GM12878 (cell line): ENCODE results near the gene LDLRAD3. TPM values are rescaled to one million over a fixed set of nuclear protein-coding genes. Genes with fewer than 3 reads are reported as not detected.

Source experiments
- ATAC-seq: fragments of 200-7000 bp; cut with Tn5 transposase; 3 replicates; pipeline ENCODE4 v1.9.1; 2020; ENCODE audit warnings: mild to moderate bottlenecking, moderate library complexity
- Bru-seq: library from RNA; stranded (reverse); fragments of 400-500 nt; gene quantifications from one replicate; lab custom pipeline; 2021; lab: Mats Ljungman, UMichigan
- BruChase-seq, 2 experiments: library from RNA; stranded (reverse); fragments of 400-500 nt; gene quantifications; one replicate each; lab custom pipeline; 2021; lab: Mats Ljungman, UMichigan
- BruUV-seq: library from RNA; stranded (reverse); fragments of 400-500 nt; replicated peaks from 2 replicates; lab custom pipeline; 2021; lab: Mats Ljungman, UMichigan
- CTCF ChIA-PET: fragments of 300-600 bp; sonication (Branson Sonifier 250); formaldehyde crosslinking; extraction: SDS; loops from one replicate; lab custom pipeline; 2021; ENCODE audit warnings: inconsistent platforms; lab: Yijun Ruan, JAX
- POLR2A ChIA-PET: fragments of 350-600 bp; formaldehyde crosslinking; extraction: SDS; loops from one replicate; lab custom pipeline; 2021; ENCODE audit warnings: inconsistent platforms; lab: Charles Lee
- RAD21 ChIA-PET: fragments of 300-600 bp; sonication (Branson Sonifier 250); formaldehyde crosslinking; loops from one replicate; lab custom pipeline; 2023; ENCODE audit warnings: antibody characterized with exemption; ENCODE audit not compliant: unreplicated experiment; lab: Charles Lee
- SMC1A ChIA-PET: fragments of 300-600 bp; sonication (Branson Sonifier 250); formaldehyde crosslinking; loops from one replicate; lab custom pipeline; 2023; ENCODE audit not compliant: unreplicated experiment, uncharacterized antibody; lab: Charles Lee
- DNase-seq: peaks from one replicate; pipeline ENCODE4 v3.0.0-alpha.2; 2011; ENCODE audit warnings: low read depth, low spot score
- FAIRE-seq: peaks from 3 replicates; lab custom pipeline; 2011; peaks lifted over from hg19 to GRCh38; lab: Jason Lieb, UNC
- H2AFZ ChIP-seq: 2 replicates; pipeline ENCODE4 v1.6.0; 2011; ENCODE audit warnings: low read depth, low read length, control low read depth; ENCODE audit not compliant: control insufficient read depth
- H3K27ac ChIP-seq: 2 replicates; pipeline ENCODE4 v1.5.1; 2011; ENCODE audit warnings: control low read depth; ENCODE audit not compliant: control insufficient read depth, insufficient read depth
- H3K27me3 ChIP-seq, 2 experiments: replicated peaks in 1 of 2; 2 replicates each; pipeline versions ENCODE4 v1.6.0 to v1.6.1; 2011; ENCODE audit warnings: low read length in 1 of 2; ENCODE audit not compliant: control insufficient read depth in 2 of 2, insufficient read depth in 2 of 2
- H3K36me3 ChIP-seq, 2 experiments: 2 replicates each; pipeline ENCODE4 v1.5.1; 2011; ENCODE audit warnings: low read length in 1 of 2; ENCODE audit not compliant: control insufficient read depth in 2 of 2, insufficient read depth in 2 of 2
- H3K4me1 ChIP-seq: 2 replicates; pipeline ENCODE4 v1.6.1; 2011; ENCODE audit warnings: mild to moderate bottlenecking, low read length, moderate library complexity, mixed read lengths; ENCODE audit not compliant: control insufficient read depth, insufficient read depth
- H3K4me2 ChIP-seq: 2 replicates; pipeline ENCODE4 v1.6.0; 2011; ENCODE audit warnings: control low read depth; ENCODE audit not compliant: control insufficient read depth, insufficient read depth
- H3K4me3 ChIP-seq: fragments of 200-600 bp; sonication (generic); 2 replicates; pipeline ENCODE4 v1.5.1; 2016
- H3K79me2 ChIP-seq: 2 replicates; pipeline ENCODE4 v1.6.0; 2011; ENCODE audit warnings: low read length; ENCODE audit not compliant: control insufficient read depth, insufficient read depth
- H3K9ac ChIP-seq: 2 replicates; pipeline ENCODE4 v1.8.0; 2011; ENCODE audit warnings: low read length, control low read depth, mixed read lengths; ENCODE audit not compliant: control insufficient read depth, insufficient read depth
- H3K9me3 ChIP-seq: replicated peaks from 3 replicates; pipeline ENCODE4 v1.5.1; 2011; ENCODE audit warnings: mild to moderate bottlenecking, low read length; ENCODE audit not compliant: control insufficient read depth, insufficient read depth
- H4K20me1 ChIP-seq: 2 replicates; pipeline ENCODE4 v1.6.0; 2011; ENCODE audit not compliant: control insufficient read depth, insufficient read depth
- CREB1 ChIP-seq: IDR thresholded peaks from 2 replicates; pipeline ENCODE4 v1.6.1; 2012; ENCODE audit warnings: low read depth, mild to moderate bottlenecking, inconsistent platforms
- EGR1 ChIP-seq, 2 experiments: IDR thresholded peaks; 1 replicate in 1 of 2; 2 replicates in 1 of 2; pipeline ENCODE4 v1.6.1; 2011 to 2012; ENCODE audit warnings: low read depth in 2 of 2, low read length in 2 of 2, borderline replicate concordance in 1 of 2, mild to moderate bottlenecking in 1 of 2, moderate library complexity in 1 of 2
- ETV6 ChIP-seq, 2 experiments: fragments of 450-650 bp in 1 of 2; IDR thresholded peaks in 1 of 2; conservative IDR thresholded peaks in 1 of 2; 2 replicates each; pipeline ENCODE4 v1.6.1; 2014; ENCODE audit warnings: antibody characterized with exemption in 1 of 2, borderline replicate concordance in 1 of 2, low read depth in 1 of 2, mild to moderate bottlenecking in 1 of 2, moderate library complexity in 1 of 2
- NKRF ChIP-seq: fragments of 450-650 bp; conservative IDR thresholded peaks from 2 replicates; pipeline ENCODE4 v1.6.1; 2017; ENCODE audit warnings: mild to moderate bottlenecking, moderate library complexity
- POLR2A ChIP-seq: IDR thresholded peaks from 2 replicates; pipeline ENCODE4 v1.6.1; 2011; ENCODE audit warnings: low read depth, mild to moderate bottlenecking, low read length
- TCF12 ChIP-seq: IDR thresholded peaks from 2 replicates; pipeline ENCODE4 v1.6.1; 2011; ENCODE audit warnings: low read depth, mild to moderate bottlenecking, low read length
- WGBS: methylation state at CpG from one replicate; pipeline ENCODE4 v1.1.6; 2016; ENCODE audit warnings: low lambda C conversion rate; ENCODE audit not compliant: insufficient replicate concordance, insufficient coverage; ENCODE audit errors: missing lambda C conversion rate; 5-methylcytosine and 5-hydroxymethylcytosine counted together
- in situ Hi-C: fragments of 300-500 bp; cut with MboI; formaldehyde crosslinking; loops from 9 replicates; pipeline ENCODE4 v1.14.3; 2018; ENCODE audit warnings: mixed read lengths
- intact Hi-C: fragments of 100-400 bp; cut with micrococcal nuclease; formaldehyde crosslinking; loops from one replicate; pipeline ENCODE4 v1.14.2; 2022; ENCODE audit not compliant: unreplicated experiment
- long read RNA-seq, 2 experiments: library from polyadenylated mRNA; unstranded; transcript quantifications; one replicate each; pipeline ENCODE4 v2.0.0, GENCODE V29; 2019 to 2020
- polyA minus RNA-seq, 3 experiments: library from RNA; depleted of rRNA, polyadenylated mRNA; stranded (reverse); fragments of >200 nt; gene quantifications; 2 replicates each; pipeline ENCODE4 v1.2.3, GENCODE V29; 2011
- polyA plus RNA-seq, 11 experiments: library from polyadenylated mRNA; depleted of rRNA in 4 of 11; unstranded in 6 of 11; stranded (reverse) in 5 of 11; fragments of >200 nt; fragmentation: Nextera tagmentation in 4 of 11; fragmentation: Illumina TruSeq in 1 of 11; extraction: Ambion mirVana in 4 of 11; extraction: Trizol in 1 of 11; gene quantifications; 1 replicate in 1 of 11; 2 replicates in 10 of 11; pipeline versions ENCODE4 v1.2.1 to v1.2.3, GENCODE V29; 2011 to 2016; ENCODE audit warnings: inconsistent platforms in 2 of 11, missing spikeins in 2 of 11, low read depth in 1 of 11
- total RNA-seq, 4 experiments: library from RNA; depleted of rRNA in 3 of 4; stranded (reverse); fragments of >200 nt in 3 of 4; fragmentation: Illumina TruSeq in 1 of 4; extraction: Trizol in 1 of 4; gene quantifications; 2 replicates each; pipeline versions ENCODE4 v1.2.1 to v1.2.3, GENCODE V29; 2013 to 2021

LDLRAD3 gene
- 23.5 and 23.7 TPM in 2 replicates for total RNA-seq (2013; cell fraction: nucleolus; rRNA removed)
- 8.8 and 9.3 TPM in 2 replicates for total RNA-seq (2014; rRNA removed)
- total RNA-seq (2014; rRNA removed; fragmentation: Illumina TruSeq; extraction: Trizol): 7.9 and 8.0 TPM in 2 replicates
- 15.4 and 16.5 TPM in 2 replicates for total RNA-seq (2021)
- 0.22 TPM for polyA plus RNA-seq (2011; ENCODE audit: low read depth)
- polyA plus RNA-seq (2011; rRNA removed): 1.3 and 2.7 TPM in 2 replicates
- polyA plus RNA-seq (2011; cell fraction: cytosol; rRNA removed): 2.6 TPM in 2 replicates
- 1.9 and 2.9 TPM in 2 replicates for polyA plus RNA-seq (2011; cell fraction: nucleus; rRNA removed)
- polyA plus RNA-seq (2012): 0.65 and 0.80 TPM in 2 replicates
- 14.3 and 17.2 TPM in 2 replicates for polyA plus RNA-seq (2014; fragmentation: Illumina TruSeq; extraction: Trizol)
- 1 to 10 TPM; 2.5 to 3.1 TPM for polyA plus RNA-seq (2014; fragmentation: Nextera tagmentation; extraction: Ambion mirVana)
- 12.0 and 14.1 TPM in 2 replicates for polyA plus RNA-seq (2014; rRNA removed)
- polyA plus RNA-seq (2016; fragmentation: Nextera tagmentation; extraction: Ambion mirVana): 10 to 100 TPM; 13.0 to 14.5 TPM
- 1.8 and 3.3 TPM in 2 replicates for polyA minus RNA-seq (2011; rRNA and poly(A)+ RNA removed)
- 2.5 and 4.4 TPM in 2 replicates for polyA minus RNA-seq (2011; cell fraction: cytosol; rRNA and poly(A)+ RNA removed)
- 1.5 and 2.6 TPM in 2 replicates for polyA minus RNA-seq (2011; cell fraction: nucleus; rRNA and poly(A)+ RNA removed)
- Bru-seq, nascent RNA: percentile 58 among the genes with signal in this experiment
- percentile 58 among the genes with signal in this experiment for BruChase-seq, experiment 1, labeled RNA remaining after a 6-hour chase
- percentile 59 among the genes with signal in this experiment for BruChase-seq, experiment 2, labeled RNA remaining after a 2-hour chase
- long read RNA-seq, experiment 1: 0 reads
- long read RNA-seq, experiment 2: 0 reads

GRCh38 chr11:35943713-35944502, at the start of gene LDLRAD3:
TSS of gene LDLRAD3 (plus strand) at chr11:35944062. CDS start at chr11:35944099, 37 bp downstream.
- ATAC-seq (peak; percentile 86), FAIRE-seq (no peak), DNase-seq (no peak)
- POLR2A ChIA-PET: no interaction called here
- in situ Hi-C loops (no loop called here), intact Hi-C loops (loop anchor here (10.0 kb wide), 1 partner anchor 329 kb away; the partner anchor contains the start of gene FJX1)
- Histone ChIP-seq H3K9ac (peak within 1 kb of the TSS; percentile 51; the same call in 1 of the 2 replicates), H3K4me3 (peak within 1 kb of the TSS; percentile 71; the same call in 1 of the 2 replicates), H3K27ac (no peak within 1 kb of the TSS), H3K4me2 (peak within 1 kb of the TSS; percentile 89), H3K27me3 (peaks cover 0 to 10% of the 10 kb centered on the region in 2 experiments; a peak in 1 of 4 replicates), H4K20me1 (no peaks in the 10 kb centered on the region), H3K4me1 (peaks cover 5% of the 10 kb centered on the region; the same call in 1 of the 2 replicates), H2AFZ (peak within 1 kb of the TSS; percentile 62), H3K9me3 (no peaks in the 10 kb centered on the region), H3K79me2 (no peaks in the 10 kb centered on the region), H3K36me3 (no peaks in the 10 kb centered on the region)
- no TSS peak for BruUV-seq
- CTCF ChIA-PET: interaction anchor here (1.1 to 1.5 kb wide), 3 partner anchors 20 to 122 kb away, joined by 3 read pairs; no protein-coding TSS in a partner anchor
- 3% methylated on average over 25 of the region's 97 CpGs for WGBS
- TF ChIP-seq NKRF: 0 out of 2 replicates have a peak, but pooled peaks have one; percentile 23
- TF ChIP-seq POLR2A: peak; percentile 55; the same call in 1 of the 2 replicates
- peak in 1 of 2 experiments; percentile 85; a peak in 1 of 3 replicates for TF ChIP-seq EGR1 (IDR thresholded peaks at IDR 0.05; ENCODE audit: borderline replicate concordance in 1 of 2, low read depth in 2 of 2, low read length in 2 of 2)
- no peak for TF ChIP-seq ETV6 (conservative IDR thresholded peaks at IDR 0.05 in 1 of 2, IDR thresholded peaks at IDR 0.05 in 1 of 2; ENCODE audit: borderline replicate concordance in 1 of 2, low read depth in 1 of 2)
- TF ChIP-seq CREB1: 0 out of 2 replicates have a peak, but pooled peaks have one; percentile 11
- no peak for TF ChIP-seq TCF12
- RAD21 ChIA-PET: interaction anchor here (1.0 to 1.4 kb wide), 3 partner anchors 24 to 122 kb away, joined by 3 to 9 read pairs (median 3); no protein-coding TSS in a partner anchor
- SMC1A ChIA-PET: interaction anchor here (0.6 kb wide), 1 partner anchor 96 kb away, joined by 3 read pairs; no protein-coding TSS in a partner anchor
